ENCODE data around the gene TYROBP.
"Not testable (repeated sequence)": the region's sequence is repeated elsewhere in the genome, so short reads cannot be mapped to it uniquely, and the experiment has no call there.

TYROBP gene

DNA sequence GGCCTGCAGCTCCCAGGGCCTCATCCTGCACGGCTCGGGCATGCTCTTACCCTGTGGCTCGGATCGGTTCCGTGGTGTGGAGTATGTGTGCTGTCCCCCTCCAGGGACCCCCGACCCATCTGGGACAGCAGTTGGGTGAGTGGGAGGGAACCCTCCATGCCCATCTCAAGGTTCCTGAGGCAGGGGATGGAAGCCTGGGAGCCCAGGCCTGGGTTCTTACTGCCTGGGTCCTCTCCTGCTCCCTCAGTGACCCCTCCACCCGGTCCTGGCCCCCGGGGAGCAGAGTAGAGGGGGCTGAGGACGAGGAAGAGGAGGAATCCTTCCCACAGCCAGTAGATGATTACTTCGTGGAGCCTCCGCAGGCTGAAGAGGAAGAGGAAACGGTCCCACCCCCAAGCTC lies 36.5 kb downstream of the TYROBP start:
- Mint-ChIP-seq H3K4me1 (peaks cover 16% of the 10 kb centered on the region), H3K4me3 (no peak overlapping the region), H3K27ac (ENCODE audit: low read depth) (no peak overlapping the region), H3K27me3 (peaks cover 63% of the 10 kb centered on the region), H3K9me3 (no peaks in the 10 kb centered on the region), H3K36me3 (ENCODE audit: insufficient read depth) (no peaks in the 10 kb centered on the region)
- DNase-seq (ENCODE audit: low spot score in 2 of 2) (no peak), ATAC-seq (replicated peaks; ENCODE audit: extremely low read depth, poor library complexity, severe bottlenecking) (no peak)

DNA sequence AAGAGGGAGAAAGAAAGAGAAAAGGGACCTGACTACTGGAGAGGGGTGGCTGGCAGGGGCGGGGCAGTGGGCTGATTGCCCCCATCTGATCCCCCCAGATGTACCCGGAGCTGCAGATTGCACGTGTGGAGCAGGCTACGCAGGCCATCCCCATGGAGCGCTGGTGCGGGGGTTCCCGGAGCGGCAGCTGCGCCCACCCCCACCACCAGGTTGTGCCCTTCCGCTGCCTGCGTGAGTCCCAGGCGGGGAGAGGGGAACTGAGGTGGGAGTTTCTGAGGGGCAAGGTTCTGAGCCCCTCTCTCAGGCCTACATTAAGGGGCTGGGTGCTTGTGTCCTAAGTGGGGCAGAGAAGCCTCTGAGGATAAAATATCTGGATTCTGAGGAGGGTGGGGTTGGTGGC lies 37.3 kb downstream of the TYROBP start:
- Mint-ChIP-seq H3K9me3 (no peaks in the 10 kb centered on the region), H3K27ac (ENCODE audit: low read depth) (no peak overlapping the region), H3K4me3 (no peak overlapping the region), H3K36me3 (ENCODE audit: insufficient read depth) (no peaks in the 10 kb centered on the region), H3K27me3 (peaks cover 63% of the 10 kb centered on the region), H3K4me1 (peaks cover 16% of the 10 kb centered on the region)
- DNase-seq (ENCODE audit: low spot score in 2 of 2) = no peak
- no peak for ATAC-seq (replicated peaks; ENCODE audit: extremely low read depth, poor library complexity, severe bottlenecking)

DNA sequence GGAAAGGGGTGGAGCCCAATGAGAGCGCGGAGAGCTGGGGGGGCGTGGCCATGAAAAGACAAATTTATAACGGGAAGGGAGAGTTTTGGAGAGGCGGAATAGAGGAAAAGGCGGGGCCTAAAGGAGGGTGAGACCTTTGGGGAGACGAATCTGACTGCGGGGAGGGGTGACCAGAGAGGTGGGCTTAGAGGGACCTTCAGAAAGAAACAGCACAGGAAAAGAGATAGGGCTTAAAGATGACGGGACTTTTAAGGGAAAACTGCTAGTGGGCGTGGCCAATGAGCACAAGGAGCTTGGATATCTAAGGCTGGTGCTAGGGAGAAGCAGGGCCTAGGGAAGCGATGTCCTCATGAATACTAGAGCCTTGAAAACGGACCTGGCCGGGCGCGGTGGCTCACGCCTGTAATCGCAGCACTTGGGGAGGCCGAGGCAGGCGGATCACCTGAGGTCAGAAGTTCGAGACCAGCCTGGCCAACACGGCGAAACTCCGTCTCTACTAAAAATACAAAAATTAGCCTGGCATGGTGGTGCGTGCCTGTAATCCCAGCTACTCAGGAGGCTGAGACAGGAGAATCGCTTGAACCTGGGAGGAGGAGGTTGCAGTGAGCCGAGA lies 37.9 kb downstream of the TYROBP start:
- ATAC-seq (replicated peaks; ENCODE audit: extremely low read depth, poor library complexity, severe bottlenecking); DNase-seq (ENCODE audit: low spot score in 2 of 2); H3K36me3 Mint-ChIP-seq (ENCODE audit: insufficient read depth); H3K9me3 Mint-ChIP-seq: not testable (repeated sequence)
- peaks cover 66% of the 10 kb centered on the region for H3K27me3 Mint-ChIP-seq
- H3K4me1 Mint-ChIP-seq = peaks cover 16% of the 10 kb centered on the region
- peak overlapping the region; percentile 80 for H3K27ac Mint-ChIP-seq (ENCODE audit: low read depth)
- peak overlapping the region; percentile 70 for H3K4me3 Mint-ChIP-seq

DNA sequence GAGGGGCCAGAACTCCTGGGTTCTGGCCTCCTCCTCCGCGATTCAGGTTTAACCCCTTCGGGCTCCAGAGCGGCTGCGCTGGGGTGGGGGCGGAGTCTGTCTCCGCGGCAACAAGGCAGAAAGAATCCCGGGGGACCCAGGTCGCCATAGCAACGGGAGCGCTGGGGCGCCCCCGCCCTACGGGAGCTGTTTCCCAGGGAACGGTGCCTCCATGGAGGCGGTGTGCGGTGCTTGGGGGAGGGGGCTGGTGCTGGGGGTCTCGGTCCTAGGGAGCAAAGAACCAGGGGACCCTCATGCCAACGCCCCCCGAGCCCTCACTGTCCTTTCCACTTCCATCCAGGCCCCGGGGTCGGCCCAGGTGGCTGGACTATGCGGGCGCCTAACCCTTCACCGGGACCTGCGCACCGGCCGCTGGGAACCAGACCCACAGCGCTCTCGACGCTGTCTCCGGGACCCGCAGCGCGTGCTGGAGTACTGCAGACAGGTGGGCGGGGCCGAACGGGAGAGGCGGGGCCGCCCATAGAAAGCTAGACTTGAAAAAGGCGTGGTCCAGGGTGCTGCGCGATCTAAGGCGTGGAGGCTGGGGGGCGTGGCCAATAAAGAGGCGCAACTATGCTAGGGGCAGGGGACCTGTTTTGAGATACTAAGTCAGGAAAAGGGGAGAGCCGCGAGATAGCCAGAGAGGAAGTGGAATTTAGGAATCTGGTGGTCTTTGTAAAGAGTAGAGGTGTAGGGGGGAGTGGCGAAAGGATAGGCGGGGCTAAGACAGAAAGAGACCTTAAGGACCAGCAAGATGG lies 38.6 kb downstream of the TYROBP start:
- ATAC-seq (replicated peaks; ENCODE audit: extremely low read depth, poor library complexity, severe bottlenecking) = peak; percentile 74
- Mint-ChIP-seq H3K27ac (ENCODE audit: low read depth) (peak overlapping the region; percentile 80), H3K27me3 (peaks cover 71% of the 10 kb centered on the region), H3K36me3 (ENCODE audit: insufficient read depth) (no peaks in the 10 kb centered on the region), H3K4me1 (peaks cover 16% of the 10 kb centered on the region), H3K9me3 (no peaks in the 10 kb centered on the region), H3K4me3 (peak overlapping the region; percentile 70)
- peak; percentile 57 to 70 for DNase-seq (ENCODE audit: low spot score in 2 of 2)

DNA sequence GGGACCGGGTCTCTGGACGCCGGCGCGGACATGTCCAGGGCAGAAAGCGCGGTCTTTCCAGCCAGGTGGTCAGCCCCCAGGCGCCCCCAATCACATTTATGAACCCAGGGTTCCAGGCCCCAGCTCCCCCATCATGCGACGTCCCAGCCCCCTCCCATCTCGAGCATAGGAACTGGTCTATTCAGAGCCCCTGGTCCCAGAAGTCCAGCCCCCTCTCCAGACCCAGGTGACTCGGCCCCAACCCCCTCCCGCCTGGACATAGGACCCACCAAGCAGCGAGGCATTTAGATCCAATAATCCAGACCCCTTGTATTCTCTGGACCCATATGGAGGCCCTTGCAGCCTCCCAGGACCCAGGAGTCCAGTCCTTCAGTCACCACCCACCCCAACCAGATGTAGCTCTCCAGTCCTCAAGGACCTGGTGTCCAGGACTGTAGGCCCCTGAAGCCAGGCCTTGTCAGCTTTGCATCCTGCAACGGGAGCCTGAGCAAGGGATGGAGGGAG lies 39.2 kb downstream of the TYROBP start:
- no peak for DNase-seq (ENCODE audit: low spot score in 2 of 2)
- peaks cover 16% of the 10 kb centered on the region for H3K4me1 Mint-ChIP-seq
- no peaks in the 10 kb centered on the region for H3K9me3 Mint-ChIP-seq
- peaks cover 65% of the 10 kb centered on the region for H3K27me3 Mint-ChIP-seq
- no peak for ATAC-seq (replicated peaks; ENCODE audit: extremely low read depth, poor library complexity, severe bottlenecking)
- no peaks in the 10 kb centered on the region for H3K36me3 Mint-ChIP-seq (ENCODE audit: insufficient read depth)
- H3K27ac Mint-ChIP-seq (ENCODE audit: low read depth) = no peak overlapping the region
- H3K4me3 Mint-ChIP-seq = peak overlapping the region; percentile 70

DNA sequence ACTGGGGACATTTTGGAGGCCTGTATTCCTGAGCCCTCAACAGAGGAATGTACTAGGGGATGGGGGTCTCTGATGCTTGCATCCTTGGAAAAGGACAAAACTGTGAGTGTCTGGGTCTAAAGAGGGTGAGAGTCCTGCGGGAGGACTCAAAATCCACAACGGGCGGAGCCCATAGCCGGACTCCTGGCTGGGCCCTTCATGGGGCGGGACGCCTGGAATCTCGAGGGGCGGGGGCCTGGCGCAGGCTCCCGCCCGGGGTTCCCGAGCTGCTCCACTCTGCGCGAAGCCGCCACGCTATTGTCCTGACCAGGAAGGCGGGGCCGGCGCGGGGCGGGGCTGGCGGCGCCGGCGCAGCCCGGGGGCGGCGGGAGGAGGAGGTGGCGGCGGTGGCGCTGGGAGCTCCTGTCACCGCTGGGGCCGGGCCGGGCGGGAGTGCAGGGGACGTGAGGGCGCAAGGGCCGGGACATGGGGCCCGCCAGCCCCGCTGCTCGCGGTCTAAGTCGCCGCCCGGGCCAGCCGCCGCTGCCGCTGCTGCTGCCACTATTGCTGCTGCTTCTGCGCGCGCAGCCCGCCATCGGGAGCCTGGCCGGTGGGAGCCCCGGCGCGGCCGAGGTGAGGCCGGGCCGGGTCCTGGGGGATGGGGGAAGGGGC lies 39.8 kb downstream of the TYROBP start, which contains the start of gene APLP1:
APLP1 (plus strand) TSS at position 403 of the 651 bp plus-strand sequence; CDS start at position 466, 63 bp downstream.
- Mint-ChIP-seq H3K36me3 (ENCODE audit: insufficient read depth) (no peaks in the 10 kb centered on the region), H3K4me3 (peak within 1 kb of the TSS; percentile 70), H3K9me3 (no peaks in the 10 kb centered on the region), H3K4me1 (peaks cover 16% of the 10 kb centered on the region), H3K27ac (ENCODE audit: low read depth) (no peak within 1 kb of the TSS), H3K27me3 (peaks cover 61% of the 10 kb centered on the region)
- DNase-seq (ENCODE audit: low spot score in 2 of 2) (peak in 1 of 2 donors; percentile 32), ATAC-seq (replicated peaks; ENCODE audit: extremely low read depth, poor library complexity, severe bottlenecking) (peak; percentile 71)

DNA sequence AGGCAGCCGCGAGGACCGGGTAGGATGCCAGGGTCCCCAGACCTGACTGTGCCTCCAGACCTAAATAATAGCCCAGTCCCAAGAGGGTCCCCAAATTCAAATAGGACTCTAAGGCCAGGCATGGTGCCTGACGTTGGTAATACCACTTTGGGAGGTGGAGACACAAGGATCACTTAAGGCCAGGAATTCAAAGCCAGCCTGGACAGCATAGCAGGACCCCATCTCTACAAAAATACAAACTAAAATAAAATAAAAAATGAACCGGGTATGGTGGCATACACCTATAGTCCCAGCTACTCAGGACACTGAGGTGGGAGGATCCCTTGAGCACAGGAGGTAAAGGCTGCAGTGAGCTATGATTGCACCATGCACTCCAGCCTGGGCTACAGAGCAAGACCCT lies 45.1 kb downstream of the TYROBP start:
- Mint-ChIP-seq H3K27me3 (peaks cover 64% of the 10 kb centered on the region), H3K4me1 (no peaks in the 10 kb centered on the region), H3K27ac (ENCODE audit: low read depth) (no peak overlapping the region), H3K9me3 (no peaks in the 10 kb centered on the region), H3K4me3 (no peak overlapping the region), H3K36me3 (ENCODE audit: insufficient read depth) (peaks cover 2% of the 10 kb centered on the region)
- ATAC-seq (replicated peaks; ENCODE audit: extremely low read depth, poor library complexity, severe bottlenecking) (no peak), DNase-seq (ENCODE audit: low spot score in 2 of 2) (no peak)

DNA sequence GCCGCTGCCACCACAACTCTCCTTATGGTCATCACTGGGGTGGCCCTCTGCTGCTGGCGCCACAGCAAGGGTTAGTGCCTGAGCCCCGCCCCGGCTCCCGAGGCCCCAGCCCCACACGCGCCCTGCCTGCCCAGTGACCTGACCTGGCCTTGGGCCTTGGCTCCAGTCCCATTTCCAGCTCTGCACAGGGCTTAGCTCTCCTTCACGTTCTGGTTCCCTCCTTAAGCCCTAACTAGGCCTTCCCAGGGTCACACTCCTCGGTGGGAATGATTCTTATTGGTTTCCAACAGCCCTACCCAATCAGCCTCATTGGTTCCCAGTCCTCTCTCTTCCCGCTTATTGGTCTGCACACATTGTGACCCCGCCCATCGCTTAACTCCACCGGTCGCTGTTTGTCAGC lies 45.6 kb downstream of the TYROBP start:
- H3K9me3 Mint-ChIP-seq = no peaks in the 10 kb centered on the region
- DNase-seq (ENCODE audit: low spot score in 2 of 2) (no peak), ATAC-seq (replicated peaks; ENCODE audit: extremely low read depth, poor library complexity, severe bottlenecking) (no peak)
- no peaks in the 10 kb centered on the region for H3K4me1 Mint-ChIP-seq
- H3K36me3 Mint-ChIP-seq (ENCODE audit: insufficient read depth) = peaks cover 2% of the 10 kb centered on the region
- peaks cover 64% of the 10 kb centered on the region for H3K27me3 Mint-ChIP-seq
- no peak overlapping the region for H3K27ac Mint-ChIP-seq (ENCODE audit: low read depth)
- H3K4me3 Mint-ChIP-seq = no peak overlapping the region

DNA sequence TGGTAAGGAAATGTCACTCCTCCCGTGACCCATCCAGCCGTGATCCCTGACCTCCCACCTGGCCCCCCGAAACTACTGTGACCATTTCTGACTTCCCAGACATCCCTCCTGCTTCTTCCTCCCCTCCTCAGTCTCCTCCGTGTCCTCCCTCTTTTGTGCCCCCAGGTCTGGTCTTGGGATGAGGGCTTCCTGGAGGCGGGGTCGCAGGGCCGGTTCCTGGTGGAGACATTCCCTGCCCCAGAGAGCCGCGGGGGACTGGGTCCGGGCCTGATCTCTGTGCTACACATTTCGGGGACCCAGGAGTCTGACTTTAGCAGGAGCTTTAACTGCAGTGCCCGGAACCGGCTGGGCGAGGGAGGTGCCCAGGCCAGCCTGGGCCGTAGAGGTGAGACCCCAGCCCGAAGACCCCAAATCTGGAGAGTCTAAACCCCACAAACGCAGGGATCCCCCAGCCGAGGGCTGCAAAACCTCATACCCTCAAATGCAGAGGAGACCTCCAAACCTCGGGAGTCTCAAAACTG lies 46.4 kb downstream of the TYROBP start:
- peaks cover 4% of the 10 kb centered on the region for H3K4me1 Mint-ChIP-seq
- DNase-seq (ENCODE audit: low spot score in 2 of 2) (no peak), ATAC-seq (replicated peaks; ENCODE audit: extremely low read depth, poor library complexity, severe bottlenecking) (no peak)
- H3K4me3 Mint-ChIP-seq = no peak overlapping the region
- no peaks in the 10 kb centered on the region for H3K9me3 Mint-ChIP-seq
- H3K27me3 Mint-ChIP-seq = peaks cover 61% of the 10 kb centered on the region
- peaks cover 2% of the 10 kb centered on the region for H3K36me3 Mint-ChIP-seq (ENCODE audit: insufficient read depth)
- no peak overlapping the region for H3K27ac Mint-ChIP-seq (ENCODE audit: low read depth)

DNA sequence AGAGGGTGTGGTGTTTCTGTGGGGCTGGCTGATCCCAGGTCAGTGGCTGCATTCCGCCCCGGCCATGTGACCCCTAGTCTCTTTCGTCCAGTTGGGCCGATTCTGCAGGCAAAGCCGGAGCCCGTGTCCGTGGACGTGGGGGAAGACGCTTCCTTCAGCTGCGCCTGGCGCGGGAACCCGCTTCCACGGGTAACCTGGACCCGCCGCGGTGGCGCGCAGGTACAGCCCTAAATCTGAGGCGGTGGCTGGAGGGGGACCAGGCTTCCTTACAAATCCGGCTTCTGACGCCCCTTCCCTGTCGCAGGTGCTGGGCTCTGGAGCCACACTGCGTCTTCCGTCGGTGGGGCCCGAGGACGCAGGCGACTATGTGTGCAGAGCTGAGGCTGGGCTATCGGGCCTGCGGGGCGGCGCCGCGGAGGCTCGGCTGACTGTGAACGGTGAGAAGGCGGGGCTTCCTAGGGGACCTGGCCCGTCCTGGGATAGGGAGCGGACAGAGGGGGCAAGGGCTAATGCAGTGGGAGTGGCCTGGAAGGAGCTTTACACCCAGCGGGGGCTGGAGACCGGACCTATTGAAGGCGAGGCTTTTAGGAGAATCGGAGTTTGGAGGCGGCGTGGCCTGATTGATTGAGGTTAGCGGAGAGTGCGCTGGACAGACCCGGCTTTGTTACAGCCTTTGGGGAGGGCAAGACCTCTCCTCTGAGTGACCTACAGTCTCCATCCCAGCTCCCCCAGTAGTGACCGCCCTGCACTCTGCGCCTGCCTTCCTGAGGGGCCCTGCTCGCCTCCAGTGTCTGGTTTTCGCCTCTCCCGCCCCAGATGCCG lies 47.1 kb downstream of the TYROBP start:
- peaks cover 6% of the 10 kb centered on the region for H3K4me1 Mint-ChIP-seq
- peaks cover 54% of the 10 kb centered on the region for H3K27me3 Mint-ChIP-seq
- no peak for DNase-seq (ENCODE audit: low spot score in 2 of 2)
- no peaks in the 10 kb centered on the region for H3K9me3 Mint-ChIP-seq
- H3K27ac Mint-ChIP-seq (ENCODE audit: low read depth) = no peak overlapping the region
- H3K4me3 Mint-ChIP-seq = no peak overlapping the region
- peaks cover 2% of the 10 kb centered on the region for H3K36me3 Mint-ChIP-seq (ENCODE audit: insufficient read depth)
- ATAC-seq (replicated peaks; ENCODE audit: extremely low read depth, poor library complexity, severe bottlenecking) = no peak

DNA sequence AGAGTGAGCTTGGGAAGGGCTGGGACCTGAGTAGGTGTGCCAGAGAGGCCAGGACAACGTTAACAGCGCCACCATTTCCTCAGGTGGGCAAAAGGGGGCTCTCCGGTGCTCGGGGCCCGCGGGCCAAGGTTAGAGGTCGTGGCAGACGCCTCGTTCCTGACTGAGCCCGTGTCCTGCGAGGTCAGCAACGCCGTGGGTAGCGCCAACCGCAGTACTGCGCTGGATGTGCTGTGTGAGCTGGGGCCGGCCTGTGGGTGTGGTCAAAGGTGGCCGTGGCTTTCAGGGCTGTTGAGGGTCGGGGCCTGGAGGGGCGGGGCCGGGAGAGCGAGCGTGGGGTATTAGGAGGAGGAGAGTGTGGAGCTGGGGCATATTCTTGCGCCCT lies 47.7 kb downstream of the TYROBP start:
- Mint-ChIP-seq H3K27ac (ENCODE audit: low read depth) (no peak overlapping the region), H3K4me1 (peaks cover 6% of the 10 kb centered on the region), H3K27me3 (peaks cover 54% of the 10 kb centered on the region), H3K9me3 (no peaks in the 10 kb centered on the region), H3K4me3 (no peak overlapping the region), H3K36me3 (ENCODE audit: insufficient read depth) (peaks cover 2% of the 10 kb centered on the region)
- ATAC-seq (replicated peaks; ENCODE audit: extremely low read depth, poor library complexity, severe bottlenecking) (no peak), DNase-seq (ENCODE audit: low spot score in 2 of 2) (no peak)

DNA sequence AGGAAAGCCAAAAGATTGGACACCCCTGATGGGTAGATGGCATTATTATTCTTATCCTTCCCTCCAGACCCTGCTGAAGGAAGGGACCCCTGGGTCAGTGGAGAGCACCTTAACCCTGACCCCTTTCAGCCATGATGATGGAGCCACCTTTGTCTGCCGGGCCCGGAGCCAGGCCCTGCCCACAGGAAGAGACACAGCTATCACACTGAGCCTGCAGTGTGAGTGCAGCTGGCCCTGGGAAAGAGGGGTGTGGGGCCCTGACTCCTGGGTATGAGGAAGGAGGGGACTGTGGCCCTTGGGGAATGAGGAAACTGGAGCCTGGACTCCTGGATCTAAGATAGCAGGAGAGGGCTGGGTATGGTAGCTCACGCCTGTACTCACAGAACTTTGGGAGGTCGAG lies 48.7 kb downstream of the TYROBP start:
- Mint-ChIP-seq H3K27me3 (peaks cover 57% of the 10 kb centered on the region), H3K27ac (ENCODE audit: low read depth) (no peak overlapping the region), H3K36me3 (ENCODE audit: insufficient read depth) (peaks cover 2% of the 10 kb centered on the region), H3K4me1 (peaks cover 6% of the 10 kb centered on the region), H3K9me3 (no peaks in the 10 kb centered on the region), H3K4me3 (no peak overlapping the region)
- DNase-seq (ENCODE audit: low spot score in 2 of 2) = no peak
- no peak for ATAC-seq (replicated peaks; ENCODE audit: extremely low read depth, poor library complexity, severe bottlenecking)

All from central memory CD8-positive, alpha-beta T cell (primary cell).